ENCODE data around the gene SSNA1. TPM values are rescaled to one million over a fixed set of nuclear protein-coding genes. Genes with fewer than 3 reads are reported as not detected.

The SSNA1 gene
- total RNA-seq, 1 donor from 2014 or later: 97.9 TPM

GRCh38 chr9:137149942-137150616 lies 38.4 kb upstream of the SSNA1 start:
- TF ChIP-seq CTCF (IDR thresholded peaks at IDR 0.05; ENCODE audit: insufficient read depth, low read length, severe bottlenecking): no peak
- no peaks in the 10 kb centered on the region for H3K27me3 ChIP-seq (ENCODE audit: control insufficient read depth, insufficient read depth, low read length)
- H3K4me3 ChIP-seq (ENCODE audit: low read depth, low read length): no peak overlapping the region
- no peaks in the 10 kb centered on the region for H3K36me3 ChIP-seq (ENCODE audit: control insufficient read depth, insufficient read depth, low read length)
- FAIRE-seq (no peak), DNase-seq (ENCODE audit: low read depth) (no peak)

- no peak for TF ChIP-seq CTCF (IDR thresholded peaks at IDR 0.05; ENCODE audit: insufficient read depth, low read length, severe bottlenecking)
- FAIRE-seq (no peak), DNase-seq (ENCODE audit: low read depth) (no peak)
- H3K27me3 ChIP-seq (ENCODE audit: control insufficient read depth, insufficient read depth, low read length): peaks cover 2% of the 10 kb centered on the region
- H3K36me3 ChIP-seq (ENCODE audit: control insufficient read depth, insufficient read depth, low read length): no peaks in the 10 kb centered on the region
- H3K4me3 ChIP-seq (ENCODE audit: low read depth, low read length): no peak overlapping the region
These were observed 37.6 kb upstream of the SSNA1 start for GRCh38 chr9:137150617-137151457.

- Histone ChIP-seq H3K27me3 (ENCODE audit: control insufficient read depth, insufficient read depth, low read length) (peaks cover 5% of the 10 kb centered on the region), H3K36me3 (ENCODE audit: control insufficient read depth, insufficient read depth, low read length) (no peaks in the 10 kb centered on the region), H3K4me3 (ENCODE audit: low read depth, low read length) (no peak overlapping the region)
- TF ChIP-seq CTCF (IDR thresholded peaks at IDR 0.05; ENCODE audit: insufficient read depth, low read length, severe bottlenecking): no peak
- FAIRE-seq: peak; percentile 97
- no peak for DNase-seq (ENCODE audit: low read depth)
These were observed 35.6 kb upstream of the SSNA1 start for GRCh38 chr9:137152844-137153405.

GRCh38 chr9:137156567-137157375 lies 31.7 kb upstream of the SSNA1 start:
- Histone ChIP-seq H3K4me3 (ENCODE audit: low read depth, low read length) (peak overlapping the region; percentile 11), H3K27me3 (ENCODE audit: control insufficient read depth, insufficient read depth, low read length) (peaks cover 13% of the 10 kb centered on the region), H3K36me3 (ENCODE audit: control insufficient read depth, insufficient read depth, low read length) (no peaks in the 10 kb centered on the region)
- no peak for TF ChIP-seq CTCF (IDR thresholded peaks at IDR 0.05; ENCODE audit: insufficient read depth, low read length, severe bottlenecking)
- DNase-seq (ENCODE audit: low read depth) (no peak), FAIRE-seq (no peak)

- Histone ChIP-seq H3K4me3 (ENCODE audit: low read depth, low read length) (no peak overlapping the region), H3K27me3 (ENCODE audit: control insufficient read depth, insufficient read depth, low read length) (peaks cover 13% of the 10 kb centered on the region), H3K36me3 (ENCODE audit: control insufficient read depth, insufficient read depth, low read length) (no peaks in the 10 kb centered on the region)
- TF ChIP-seq CTCF (IDR thresholded peaks at IDR 0.05; ENCODE audit: insufficient read depth, low read length, severe bottlenecking): no peak
- no peak for FAIRE-seq
- no peak for DNase-seq (ENCODE audit: low read depth)
These were observed 30.7 kb upstream of the SSNA1 start for GRCh38 chr9:137157618-137158415.
